HG02798 (cell line): ENCODE results near the gene TMEM255B.
"Not testable (repeated sequence)": the region's sequence is repeated elsewhere in the genome, so short reads cannot be mapped to it uniquely, and the experiment has no call there.

Source experiments
- ATAC-seq: cut with Tn5 transposase; IDR thresholded peaks from one replicate; pipeline ENCODE4 v1.9.1; 2021; ENCODE audit warnings: mild to moderate bottlenecking; ENCODE audit not compliant: unreplicated experiment, poor library complexity

TMEM255B gene

DNA sequence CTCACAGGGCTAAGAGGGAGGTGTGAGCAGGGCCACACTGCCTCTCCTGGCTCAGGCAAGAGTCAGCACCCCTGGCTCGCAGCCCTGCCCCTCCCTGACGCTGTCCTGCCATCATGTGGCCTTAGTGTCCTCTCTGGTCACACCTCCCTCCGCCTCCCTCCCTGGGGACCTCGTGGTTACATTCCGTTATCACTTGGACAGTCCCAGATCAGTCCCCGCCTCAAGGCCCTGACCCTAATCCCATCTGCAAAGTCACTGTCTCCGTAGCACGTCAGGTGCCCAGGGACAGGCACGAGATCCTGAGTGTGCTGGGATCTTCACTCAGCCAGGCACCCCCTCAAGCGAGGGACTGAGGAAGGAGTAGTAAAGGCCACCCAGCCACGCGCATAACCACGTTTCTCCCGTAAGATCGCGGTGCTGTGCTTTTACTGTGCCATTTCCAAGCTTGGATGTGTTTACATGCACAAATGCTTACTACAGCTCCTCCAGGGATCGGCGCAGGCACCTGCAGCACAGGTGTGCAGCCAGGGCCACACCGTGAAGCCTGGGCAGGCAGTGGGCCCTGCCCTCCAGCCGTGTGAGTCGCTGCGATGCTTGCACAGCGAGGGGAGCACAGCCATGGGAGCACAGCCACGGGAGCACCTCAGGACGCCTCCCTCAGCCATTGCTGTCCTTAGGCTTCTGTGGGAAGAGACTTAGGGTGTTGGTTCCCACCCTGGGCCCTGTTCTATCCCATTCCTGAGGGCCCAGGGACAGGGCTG is 10.7 kb upstream of the TMEM255B start:
- no peak for ATAC-seq

DNA sequence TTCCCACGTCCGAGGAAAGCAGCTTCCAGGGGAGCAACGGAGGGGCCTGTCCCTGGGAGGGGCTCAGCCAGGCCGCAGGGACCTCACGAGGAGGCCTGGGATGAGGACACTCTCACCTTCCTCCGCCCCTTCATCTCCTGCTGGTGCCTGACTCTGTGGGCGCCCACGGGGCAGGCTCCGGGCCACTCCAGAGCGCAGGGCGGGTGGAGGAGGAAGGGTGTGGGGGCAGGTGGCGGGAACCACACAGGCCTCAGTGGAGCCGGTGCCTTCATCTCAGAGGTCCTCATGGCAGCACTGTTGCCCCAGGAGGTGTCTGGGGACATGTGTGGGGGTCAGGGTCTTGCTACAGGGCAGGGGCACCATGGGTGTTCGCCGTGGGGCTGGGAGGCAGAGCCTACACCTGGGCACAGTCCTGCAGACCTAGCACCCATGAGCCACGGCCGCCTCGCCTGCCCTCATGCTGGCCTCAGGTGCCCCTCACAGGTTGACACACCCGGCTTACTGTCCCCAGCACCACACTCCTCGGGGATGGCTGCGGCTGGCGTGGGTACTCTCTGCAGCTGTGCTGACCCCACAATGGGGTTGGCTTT is 10.1 kb upstream of the TMEM255B start:
- no peak for ATAC-seq

DNA sequence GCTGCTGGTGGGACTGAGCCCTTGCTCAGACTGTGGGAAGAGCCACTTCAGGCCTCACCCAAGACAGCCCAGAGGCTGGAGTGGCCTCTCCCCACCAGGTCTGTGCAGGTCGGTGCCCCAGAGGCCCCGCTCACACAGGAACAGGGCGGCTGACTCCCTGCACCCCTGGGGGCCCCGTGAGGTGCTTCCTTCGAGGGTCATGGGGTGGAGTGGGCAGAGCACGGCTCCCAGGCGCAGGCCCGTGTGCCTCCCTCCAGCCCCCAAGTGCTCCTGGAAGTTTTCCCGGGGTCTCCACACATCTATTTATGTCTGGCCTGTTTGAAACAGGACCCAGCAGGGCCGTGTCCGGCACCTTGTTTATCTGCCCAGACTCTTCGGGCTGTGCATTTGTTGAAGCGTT is 9.5 kb upstream of the TMEM255B start:
- ATAC-seq = no peak

GRCh38 chr13:113749967-113750366 is 9.1 kb upstream of the TMEM255B start:
- no peak for ATAC-seq

DNA sequence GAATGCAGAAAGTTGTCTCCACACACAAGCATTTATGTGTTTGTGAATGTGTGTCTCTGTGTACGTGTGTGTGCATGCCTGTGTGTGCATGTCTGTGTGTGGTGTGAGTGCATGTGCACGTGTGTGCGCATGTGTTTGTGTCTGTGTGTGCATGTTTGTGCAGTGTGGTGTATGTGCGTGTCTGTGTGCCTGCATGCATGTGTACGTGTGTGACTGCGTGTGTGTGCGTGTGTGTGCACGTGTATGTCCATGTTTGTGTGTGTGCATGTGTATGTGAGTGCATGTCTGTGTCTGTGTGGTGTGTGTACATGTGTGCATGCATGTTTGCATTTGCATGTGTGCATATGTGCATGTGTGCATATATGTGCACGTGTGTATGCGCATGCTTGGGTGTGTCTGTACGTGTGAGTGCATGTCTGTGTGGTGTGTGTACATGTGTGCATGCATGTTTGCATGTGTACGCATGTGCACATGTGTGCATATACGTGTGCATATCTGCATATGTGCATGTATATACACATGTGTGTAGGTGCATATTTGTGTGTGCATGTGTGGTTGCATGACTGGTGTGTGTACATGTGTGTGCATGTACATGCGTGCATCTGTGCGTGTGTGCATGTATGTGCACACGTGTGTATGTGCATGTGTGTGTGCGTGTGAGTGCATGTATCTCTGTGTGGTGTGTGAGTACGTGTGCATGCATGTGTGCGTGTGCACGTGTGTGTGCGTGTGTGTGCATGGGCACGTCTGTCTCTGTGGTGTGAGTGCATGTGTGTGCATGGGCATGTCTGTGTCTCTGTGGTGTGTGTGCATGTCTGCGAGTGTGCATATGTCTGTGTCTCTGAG is 8.2 kb upstream of the TMEM255B start:
- ATAC-seq = no peak

- ATAC-seq = no peak
Observed at GRCh38 chr13:113751491-113751890, 7.5 kb upstream of the TMEM255B start.

DNA sequence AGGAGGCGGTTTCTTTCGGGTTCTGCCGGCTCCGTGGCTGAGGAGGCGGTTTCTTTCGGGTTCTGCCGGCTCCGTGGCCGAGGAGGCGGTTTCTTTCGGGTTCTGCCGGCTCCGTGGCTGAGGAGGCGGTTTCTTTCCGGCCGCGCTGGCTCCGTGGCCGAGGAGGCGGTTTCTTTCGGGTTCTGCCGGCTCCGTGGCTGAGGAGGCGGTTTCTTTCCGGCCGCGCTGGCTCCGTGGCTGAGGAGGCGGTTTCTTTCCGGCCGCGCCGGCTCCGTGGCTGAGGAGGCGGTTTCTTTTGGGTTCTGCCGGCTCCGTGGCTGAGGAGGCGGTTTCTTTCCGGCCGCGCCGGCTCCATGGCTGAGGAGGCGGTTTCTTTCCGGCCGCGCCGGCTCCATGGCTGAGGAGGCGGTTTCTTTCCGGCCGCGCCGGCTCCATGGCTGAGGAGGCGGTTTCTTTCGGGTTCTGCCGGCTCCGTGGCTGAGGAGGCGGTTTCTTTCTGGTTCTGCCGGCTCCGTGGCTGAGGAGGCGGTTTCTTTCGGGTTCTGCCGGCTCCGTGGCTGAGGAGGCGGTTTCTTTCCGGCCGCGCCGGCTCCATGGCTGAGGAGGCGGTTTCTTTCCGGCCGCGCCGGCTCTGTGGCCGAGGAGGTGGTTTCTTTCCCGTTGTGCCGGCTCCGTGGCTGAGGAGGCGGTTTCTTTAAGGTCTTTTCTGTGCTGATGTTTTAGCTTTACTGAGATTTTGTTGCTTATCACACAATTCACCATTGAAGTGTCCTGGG is 6.6 kb upstream of the TMEM255B start:
- not testable (repeated sequence) for ATAC-seq

GRCh38 chr13:113753171-113753570 is 5.9 kb upstream of the TMEM255B start:
- ATAC-seq = no peak

DNA sequence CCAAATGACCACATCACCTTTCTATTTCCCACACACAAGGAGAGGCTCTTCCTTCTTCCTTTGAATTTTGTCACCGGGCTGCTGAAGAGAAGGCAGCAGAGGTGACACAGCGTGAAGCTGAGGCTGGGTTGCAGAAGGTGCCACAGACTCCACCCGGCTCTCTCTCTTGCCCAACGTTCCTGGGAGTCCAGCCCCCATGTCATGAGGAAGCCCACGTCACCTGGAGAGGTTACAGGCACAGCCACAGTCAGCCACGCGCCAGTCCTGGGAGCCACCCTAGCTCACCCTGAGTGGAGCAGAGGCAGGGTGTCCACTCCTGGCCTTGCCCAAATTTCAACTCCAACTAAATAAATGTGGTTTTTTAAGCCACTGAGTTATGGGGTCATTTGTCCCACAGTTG is 4.8 kb upstream of the TMEM255B start:
- no peak for ATAC-seq

DNA sequence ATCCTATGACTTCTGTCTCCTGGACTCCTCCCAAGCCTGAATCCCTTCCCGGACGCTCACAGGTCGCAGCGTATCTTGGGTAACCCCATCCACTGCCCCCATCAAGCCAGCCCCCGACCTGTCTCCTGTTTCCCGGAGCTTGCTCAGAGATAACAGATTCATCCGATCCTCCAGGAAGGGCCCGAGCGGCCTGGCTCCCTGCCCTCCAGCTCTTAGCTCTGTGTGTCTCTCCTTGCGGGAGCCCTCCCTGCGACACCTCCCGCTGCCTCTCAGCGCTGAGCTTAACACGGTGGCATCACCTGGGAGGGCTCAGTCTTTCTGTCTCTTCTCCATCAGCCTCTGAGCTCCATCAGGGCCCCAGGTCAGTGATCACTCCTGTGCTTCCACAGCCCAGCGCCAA is 4.3 kb upstream of the TMEM255B start:
- no peak for ATAC-seq

- ATAC-seq = no peak
Observed at GRCh38 chr13:113756441-113757097, 2.5 kb upstream of the TMEM255B start.

DNA sequence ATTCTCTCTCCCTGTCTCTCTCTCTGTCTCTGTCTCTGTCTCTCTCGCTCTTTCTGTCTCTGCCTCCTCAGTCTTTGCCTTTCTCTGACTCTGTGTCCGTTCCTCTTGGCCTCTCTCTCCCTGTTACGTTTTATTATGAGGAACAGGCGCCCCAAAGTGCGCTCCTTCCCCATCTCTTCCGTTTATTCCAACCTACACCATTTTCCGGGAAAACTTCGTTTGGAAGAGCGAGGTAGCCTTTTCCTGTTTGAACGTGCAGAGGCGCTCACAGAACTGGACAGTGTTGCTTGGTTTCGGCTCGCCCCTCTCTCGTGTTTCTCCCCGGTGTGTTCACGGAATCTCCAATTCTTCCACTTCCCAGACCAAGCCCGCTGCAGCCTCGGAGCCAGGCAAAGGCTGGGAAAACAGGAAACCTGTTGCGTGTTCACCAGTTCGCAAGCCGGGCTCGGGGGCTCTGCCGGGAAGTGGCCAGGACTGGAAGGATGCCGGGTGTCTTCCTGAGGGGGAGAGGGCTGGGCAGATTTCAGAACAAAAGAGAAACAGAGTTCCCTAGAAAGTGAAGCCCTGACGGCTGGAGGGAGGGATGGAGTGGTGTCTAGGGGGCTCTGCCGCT is 605 bp downstream of the TMEM255B start:
- no peak for ATAC-seq

DNA sequence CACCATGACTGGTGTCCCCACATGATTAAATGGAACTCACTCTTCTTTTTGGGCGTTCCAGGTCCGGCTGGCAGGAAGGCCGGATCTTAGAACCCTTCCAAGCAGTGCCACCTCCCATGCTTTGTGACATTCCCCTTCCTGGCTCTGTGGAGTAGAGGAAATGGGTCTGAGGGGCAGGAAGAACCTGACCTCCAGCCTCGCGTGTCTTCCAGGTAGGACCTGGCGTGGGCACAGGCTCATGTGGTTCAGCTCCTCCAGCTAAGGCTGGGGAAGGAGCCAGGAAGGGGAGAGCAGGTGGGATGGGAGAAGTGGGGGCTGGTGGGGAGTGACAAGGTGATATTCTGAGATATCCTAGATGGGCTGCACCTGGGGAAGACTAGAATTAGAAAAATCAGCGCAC is 2.1 kb downstream of the TMEM255B start:
- no peak for ATAC-seq

DNA sequence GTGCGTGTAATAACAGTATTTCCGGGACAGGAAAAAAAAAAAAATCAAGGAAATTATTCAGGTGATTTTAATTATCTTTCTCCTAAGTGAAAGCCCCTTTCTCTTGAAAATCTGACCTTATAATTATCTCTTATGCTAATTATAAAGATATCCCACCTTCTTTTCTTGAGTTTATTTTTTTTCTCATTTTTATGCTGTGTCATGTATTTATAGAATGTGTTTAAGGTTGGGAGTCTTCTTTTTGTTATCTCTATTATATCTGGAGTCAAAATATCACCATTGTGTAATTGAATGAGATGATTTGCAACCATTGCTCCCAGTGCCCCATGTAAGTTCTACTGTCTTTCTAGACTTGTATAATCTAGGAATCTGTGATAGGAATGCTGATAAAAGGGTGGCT is 3.0 kb downstream of the TMEM255B start:
- ATAC-seq = no peak

DNA sequence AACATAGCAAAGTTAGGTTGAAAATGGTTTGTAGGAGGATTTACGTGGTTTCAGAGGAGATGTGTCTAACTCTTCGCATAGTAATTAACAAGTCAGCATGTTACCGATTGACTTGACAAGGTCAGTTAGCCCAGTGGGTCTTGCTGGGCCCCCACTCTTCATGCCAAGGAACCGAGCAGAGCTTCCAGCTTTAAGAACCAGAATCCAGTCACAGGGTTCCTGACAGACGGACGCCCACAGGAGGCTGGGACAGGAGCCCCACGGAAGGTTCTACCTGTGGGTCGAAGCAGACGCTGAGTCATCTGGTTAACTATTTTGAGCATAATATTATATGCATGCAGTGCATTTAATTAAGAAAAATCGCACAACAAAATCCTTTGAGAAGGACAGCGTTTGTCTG is 3.5 kb downstream of the TMEM255B start:
- no peak for ATAC-seq

DNA sequence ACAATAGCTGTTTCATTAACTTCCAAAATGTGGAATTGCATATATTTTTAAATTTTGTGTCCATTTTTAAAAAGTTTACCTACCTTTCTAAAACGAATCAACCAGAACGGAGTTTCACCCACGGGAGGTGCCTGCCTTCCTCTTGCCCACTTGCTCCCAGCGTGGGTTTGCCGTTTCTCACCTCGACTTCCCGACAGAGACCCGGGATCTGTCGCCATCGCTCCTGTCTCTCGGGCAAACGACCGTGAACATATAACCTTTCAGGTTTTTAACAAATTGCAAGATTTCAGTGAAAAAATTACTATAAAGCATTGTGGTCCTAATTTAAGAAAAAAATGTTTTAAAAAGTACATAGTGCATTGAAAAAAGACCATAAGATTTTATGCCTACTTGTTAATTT is 4.2 kb downstream of the TMEM255B start:
- no peak for ATAC-seq

DNA sequence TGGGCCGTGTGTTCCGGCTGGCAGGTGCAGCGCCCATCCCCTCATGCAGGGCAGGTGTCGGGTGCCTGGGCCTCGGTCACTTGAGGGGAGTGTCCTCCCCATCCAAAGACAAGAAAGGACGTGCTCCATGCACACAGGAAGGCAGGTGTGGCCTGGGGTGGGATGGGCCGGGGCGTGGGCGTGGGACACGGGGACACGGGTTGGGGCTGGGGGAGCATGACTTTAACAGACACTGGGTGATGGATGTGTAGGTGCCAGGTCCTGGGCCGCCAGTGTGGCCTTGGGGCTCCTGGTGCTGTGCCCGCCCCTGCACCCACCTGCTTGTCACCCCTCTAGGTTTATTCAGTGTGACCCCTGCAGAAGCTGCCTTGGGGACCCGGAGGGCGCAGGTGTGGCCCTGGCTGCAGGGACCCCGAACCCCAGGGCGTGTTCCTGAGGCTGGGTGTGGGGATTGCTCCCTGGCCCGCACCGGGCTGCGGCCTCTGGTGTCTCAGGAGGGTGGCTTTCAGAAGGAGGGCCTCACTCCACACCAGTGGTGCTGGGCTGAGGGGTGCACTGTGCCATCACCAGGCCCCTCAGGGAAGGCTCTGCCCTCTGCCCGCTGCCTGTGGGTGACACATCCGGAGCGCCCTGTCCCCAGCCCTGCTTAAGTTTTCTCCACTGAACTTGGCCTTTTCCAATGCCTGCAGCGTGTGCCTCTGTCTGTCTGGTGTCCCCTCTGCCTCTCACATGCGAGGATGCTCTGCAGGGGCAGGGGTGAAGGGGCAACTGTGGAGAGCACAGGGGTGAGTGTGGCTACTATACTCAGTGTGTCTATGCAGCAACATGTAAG is 5.2 kb downstream of the TMEM255B start:
- no peak for ATAC-seq

- no peak for ATAC-seq
Observed at GRCh38 chr13:113764793-113765563, 6.0 kb downstream of the TMEM255B start.
